Activated T-cell treated with anti-CD3 and anti-CD28 coated beads, Interleukin-2, amount 50 U/mL, for 48 hours (primary cell): ENCODE data around the gene SRGAP2B.
"Not testable (repeated sequence)": the region's sequence is repeated elsewhere in the genome, so short reads cannot be mapped to it uniquely, and the experiment has no call there.

ENCODE experiments used
- DNase-seq, 2 experiments: peaks; one replicate each; pipeline ENCODE4 v3.0.0-alpha.2; 2020

Gene SRGAP2B

DNA sequence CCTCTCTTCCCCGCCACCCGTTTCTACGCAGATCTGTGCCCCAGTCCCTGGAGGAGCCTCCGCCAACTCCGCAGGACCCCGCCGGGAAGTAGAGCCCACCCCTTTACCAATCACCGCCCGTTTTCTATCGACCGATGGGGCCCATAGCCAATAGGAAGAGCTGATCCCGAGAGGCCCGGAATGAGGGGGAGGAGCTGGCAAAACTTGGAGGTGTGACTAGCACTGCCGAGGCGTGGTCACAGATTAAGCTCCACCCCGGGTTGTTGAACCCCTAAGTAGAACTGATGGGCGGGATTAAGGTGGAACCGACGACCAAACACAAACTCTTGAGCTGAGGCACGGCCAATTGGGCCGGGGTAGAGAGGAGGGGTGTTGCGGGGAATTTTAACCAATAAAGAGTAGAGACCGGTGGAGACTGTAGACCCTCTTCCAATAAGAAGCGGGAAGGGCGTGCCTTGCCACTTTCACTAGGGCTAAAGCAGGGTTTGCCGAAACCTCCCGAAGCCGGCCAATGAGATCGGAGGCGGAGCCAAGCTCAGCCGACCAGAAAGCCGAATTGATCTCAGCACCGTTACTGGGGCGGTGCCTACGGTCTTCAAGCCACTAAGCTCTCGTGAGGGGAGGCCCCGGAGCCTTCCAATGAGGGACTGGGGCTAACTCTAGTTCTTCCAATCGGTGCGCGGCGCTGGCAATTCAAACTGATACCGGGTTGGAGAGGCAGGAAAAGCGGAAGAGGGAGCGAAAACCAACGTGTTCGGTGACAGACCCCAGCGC lies at the start of gene SRGAP2B, which contains the start of gene FAM72D:
SRGAP2B (minus strand) TSS at position 45 of the 774 bp plus-strand sequence. CDS start 2,427 bp downstream, outside the sequence.
FAM72D (plus strand) TSS at position 691 of the 774 bp plus-strand sequence. CDS start 874 bp downstream, outside the sequence.
- not testable (repeated sequence) for DNase-seq

DNA sequence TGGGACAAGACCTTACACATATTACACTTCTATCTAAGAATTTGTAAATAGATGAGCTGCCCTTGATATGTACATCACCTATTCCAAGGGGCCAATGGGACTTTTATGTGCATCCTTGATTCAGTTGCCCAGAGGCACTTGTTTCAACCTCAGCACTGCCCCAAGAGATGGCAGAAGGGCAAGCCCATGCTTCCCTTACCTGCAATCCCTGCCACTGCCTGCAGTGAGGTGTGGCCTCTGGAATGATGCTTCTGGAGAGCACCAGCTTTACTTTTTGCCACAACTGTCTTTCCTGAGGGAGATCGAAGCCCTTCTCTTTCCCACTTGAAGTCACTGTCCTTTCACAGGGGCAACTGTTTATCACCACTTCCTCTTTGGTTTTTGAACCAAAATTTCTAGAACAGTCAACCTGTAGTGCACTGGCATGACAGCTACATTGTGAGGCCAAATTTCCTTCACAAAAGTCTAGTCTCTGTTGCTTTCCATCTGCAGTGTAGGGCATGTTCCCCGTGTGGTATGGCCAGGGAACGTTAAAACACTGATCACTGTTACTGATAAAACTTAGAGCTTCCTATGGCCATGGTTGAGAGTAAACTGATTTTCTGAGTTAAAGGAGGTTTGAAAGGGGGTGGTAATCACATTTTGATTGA lies 49.3 kb upstream of the SRGAP2B start:
- DNase-seq, result not testable (repeated sequence)

DNA sequence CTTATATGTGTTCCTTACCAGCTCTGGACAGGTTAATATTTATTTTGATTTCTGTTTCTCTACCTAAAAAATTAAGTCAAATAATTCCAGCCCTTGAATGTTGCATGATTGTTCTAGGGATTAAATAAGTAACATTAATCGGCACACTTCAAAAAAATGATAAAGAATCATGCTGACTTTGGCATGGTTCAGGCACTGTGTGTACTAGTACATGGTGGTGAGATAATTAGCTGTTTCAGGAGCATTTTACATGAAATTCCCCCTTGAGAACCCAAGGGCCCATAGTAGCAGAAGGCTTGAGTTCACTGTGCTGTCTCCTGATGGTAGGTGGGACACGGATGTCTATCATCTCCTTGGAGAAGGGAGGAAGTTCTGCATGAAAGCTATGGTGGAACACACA lies 45.4 kb upstream of the SRGAP2B start:
- DNase-seq, result not testable (repeated sequence)

DNA sequence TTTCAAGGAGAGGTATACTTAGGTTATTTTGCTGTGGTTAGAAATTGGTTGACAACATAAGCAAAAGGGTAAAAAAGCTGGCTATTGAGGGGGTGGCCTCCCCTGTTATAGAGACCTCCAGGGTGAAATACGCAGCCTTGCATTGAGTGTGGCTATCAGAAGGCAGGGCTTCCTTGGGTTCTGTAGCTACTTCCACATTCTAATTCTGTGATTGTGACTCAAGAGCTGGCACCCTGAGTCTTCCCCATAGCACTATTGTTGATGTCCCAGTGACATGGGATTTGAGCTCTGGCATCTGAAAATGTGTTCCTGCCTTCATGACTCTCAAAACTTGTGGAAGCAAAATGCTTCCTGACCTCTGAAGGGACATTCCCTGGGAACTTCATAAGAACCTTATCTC lies 39.3 kb upstream of the SRGAP2B start:
- not testable (repeated sequence) for DNase-seq

DNA sequence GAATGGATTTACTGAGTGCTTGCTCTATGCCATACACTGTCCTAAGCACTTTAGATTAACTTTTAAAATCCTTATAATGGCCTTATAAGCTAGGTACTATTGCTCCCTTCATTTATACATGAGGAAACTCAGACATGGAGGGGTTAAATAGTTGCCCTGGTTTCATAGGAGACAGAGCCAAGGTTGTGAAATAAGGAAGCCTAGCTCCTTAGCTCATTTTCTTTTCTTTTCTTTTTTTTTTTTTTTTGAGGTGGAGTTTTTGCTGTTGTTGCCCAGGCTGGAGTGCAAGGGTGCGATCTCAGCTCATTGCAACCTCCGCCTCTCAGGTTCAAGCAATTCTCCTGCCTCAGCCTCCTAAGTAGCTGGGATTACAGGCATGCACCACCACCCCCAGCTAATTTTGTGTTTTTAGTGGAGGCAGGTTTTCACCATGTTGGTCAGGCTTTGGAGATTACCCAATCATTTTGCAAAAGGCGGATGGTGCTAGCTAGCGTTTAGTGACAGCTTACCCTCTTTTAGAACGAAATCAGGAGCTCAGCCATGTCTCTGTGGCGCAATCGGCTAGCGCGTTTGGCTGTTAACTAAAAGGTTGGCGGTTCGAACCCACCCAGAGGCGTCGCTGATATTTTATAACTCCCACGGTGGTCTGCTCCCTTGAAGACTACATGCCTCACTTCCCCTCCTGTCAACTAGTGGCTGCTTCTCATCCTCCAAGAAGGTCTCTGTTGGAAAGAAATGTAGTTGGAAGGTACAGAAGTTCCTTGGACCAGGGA lies 33.8 kb upstream of the SRGAP2B start:
- DNase-seq, result peak in 1 of 2 experiments; percentile 17

DNA sequence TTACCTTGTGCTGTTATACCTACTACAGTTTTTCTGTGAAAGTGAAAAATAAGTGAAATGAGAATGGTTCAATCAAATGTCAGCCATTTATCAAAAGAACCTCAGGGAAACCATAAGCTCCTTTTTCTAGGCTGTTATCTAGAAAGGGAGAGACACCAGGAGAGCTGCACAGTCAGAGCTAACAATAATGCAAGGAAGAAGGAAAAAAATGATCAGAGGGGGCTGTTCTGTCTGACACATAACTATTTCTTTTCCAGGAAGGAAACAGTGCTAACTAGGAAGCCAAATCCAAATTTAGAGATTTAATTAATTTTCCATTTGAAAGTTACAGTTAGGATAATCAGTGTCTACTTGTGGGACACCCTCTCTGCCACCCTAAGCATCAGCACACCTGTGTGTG lies 32.0 kb upstream of the SRGAP2B start:
- DNase-seq, result not testable (repeated sequence)

DNA sequence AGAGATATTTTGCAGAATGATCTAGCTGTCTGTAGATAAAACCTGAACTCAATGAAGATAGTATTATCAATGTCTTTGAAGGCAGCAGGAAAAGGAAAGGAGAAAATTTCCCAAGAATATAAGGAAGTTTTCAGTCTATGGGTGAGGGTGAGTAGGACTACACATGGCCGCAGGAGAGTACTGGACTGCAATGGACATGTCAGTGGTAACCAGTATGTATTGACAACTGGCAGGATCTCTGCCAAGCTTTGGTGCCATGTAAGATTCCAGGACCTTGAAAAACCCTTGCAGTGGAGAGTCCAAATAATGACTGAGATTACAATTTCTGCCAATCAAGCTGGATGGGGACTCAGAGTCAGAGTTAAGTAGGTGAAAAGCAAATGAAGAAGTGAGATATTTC lies 30.0 kb upstream of the SRGAP2B start:
- DNase-seq, result not testable (repeated sequence)

DNA sequence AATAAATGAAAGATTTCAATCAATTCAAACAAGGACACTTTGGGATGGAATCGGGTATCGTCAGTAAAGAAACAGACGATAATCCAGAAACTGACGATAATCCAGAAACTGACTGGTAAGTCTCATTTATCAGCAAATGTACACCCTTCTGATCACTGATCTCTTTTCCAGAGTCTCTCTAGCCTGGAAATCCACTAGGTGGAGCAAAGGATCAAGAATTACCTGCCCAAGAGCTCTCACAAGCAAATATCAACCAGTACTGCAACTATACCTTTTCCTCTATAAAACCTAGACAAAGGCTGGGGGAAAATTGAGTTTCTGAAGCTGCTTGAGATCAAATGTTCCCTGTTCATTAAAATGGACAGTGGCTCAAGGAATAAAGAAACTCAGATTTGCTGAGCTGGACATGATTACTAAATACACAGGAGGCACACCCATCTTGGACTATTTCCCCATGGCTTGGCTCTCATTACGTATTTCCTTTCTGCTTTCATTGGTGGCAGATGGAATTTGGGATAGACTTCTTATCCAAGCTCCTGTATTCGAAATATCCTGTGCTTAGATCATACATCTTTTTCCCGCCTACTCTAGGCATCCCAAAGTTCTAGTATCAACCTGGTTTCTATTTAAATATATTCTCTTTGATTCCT lies 29.0 kb upstream of the SRGAP2B start:
- DNase-seq, result not testable (repeated sequence)

DNA sequence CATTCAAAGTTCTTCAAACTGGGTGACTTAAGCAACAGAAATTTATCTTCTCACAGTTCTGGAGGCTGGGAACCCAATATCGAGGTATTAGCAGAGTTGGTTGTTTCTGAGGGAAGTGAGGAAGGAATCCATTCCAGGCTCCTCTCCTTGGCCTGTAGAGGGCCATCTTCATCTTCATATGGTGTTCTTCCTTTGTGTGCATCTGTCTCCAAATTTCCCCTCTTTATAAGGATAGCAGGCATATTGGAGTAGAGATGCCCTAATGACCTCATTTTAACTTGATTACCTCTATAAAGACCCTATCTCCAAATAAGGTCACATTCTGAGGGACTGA lies 27.9 kb upstream of the SRGAP2B start:
- not testable (repeated sequence) for DNase-seq

DNA sequence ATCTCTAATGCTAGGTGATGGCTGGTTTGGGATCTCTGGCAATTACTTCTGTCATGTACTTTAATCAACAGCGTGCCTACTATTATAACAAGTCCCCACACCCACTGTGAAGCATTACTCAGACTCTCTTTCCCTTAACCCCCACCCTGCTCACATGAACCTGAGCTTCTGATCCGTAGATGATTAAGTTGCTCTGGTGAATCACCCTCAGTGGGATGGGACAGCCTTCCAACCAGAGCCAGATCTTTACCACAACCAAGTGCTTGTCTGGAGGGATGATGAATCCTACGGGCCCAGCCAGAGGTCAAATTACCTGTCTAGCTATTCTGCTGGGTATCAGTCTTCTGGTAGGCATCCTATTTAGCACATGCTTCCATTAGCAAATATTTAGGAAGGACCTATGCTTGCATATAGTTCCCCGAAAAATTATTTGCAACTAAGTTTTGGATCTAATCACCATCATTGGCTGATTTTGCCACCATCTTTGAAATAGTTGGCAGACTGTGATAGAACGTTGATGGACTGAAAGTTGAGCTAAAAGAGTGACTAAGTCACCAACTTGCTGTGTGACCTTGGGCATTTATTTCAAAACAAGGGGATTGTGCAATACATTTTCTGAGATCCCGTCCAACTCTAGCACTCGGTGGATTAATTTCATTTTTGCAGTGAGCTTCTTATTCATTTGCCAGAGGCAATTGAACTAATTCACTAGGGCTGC lies 27.4 kb upstream of the SRGAP2B start:
- not testable (repeated sequence) for DNase-seq

DNA sequence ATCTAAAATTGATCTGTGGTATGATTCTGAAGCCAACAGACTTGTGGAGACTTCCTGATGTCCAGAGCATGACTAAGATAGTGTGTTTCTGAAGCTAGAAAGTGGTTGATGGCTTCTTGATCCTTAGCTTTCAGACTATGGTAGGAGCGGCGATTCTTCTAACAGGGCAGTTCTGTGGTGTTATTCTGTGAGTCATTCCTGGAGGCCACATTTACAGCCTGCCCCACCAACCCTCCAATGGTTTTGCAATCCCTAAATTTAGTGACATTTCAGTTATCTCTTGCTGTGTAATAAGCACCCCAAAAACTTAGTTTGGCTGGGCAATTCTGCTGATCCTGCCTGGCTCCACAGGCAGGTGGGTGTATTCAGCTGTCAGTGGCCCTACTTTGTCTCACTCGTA lies 24.7 kb upstream of the SRGAP2B start:
- not testable (repeated sequence) for DNase-seq

DNA sequence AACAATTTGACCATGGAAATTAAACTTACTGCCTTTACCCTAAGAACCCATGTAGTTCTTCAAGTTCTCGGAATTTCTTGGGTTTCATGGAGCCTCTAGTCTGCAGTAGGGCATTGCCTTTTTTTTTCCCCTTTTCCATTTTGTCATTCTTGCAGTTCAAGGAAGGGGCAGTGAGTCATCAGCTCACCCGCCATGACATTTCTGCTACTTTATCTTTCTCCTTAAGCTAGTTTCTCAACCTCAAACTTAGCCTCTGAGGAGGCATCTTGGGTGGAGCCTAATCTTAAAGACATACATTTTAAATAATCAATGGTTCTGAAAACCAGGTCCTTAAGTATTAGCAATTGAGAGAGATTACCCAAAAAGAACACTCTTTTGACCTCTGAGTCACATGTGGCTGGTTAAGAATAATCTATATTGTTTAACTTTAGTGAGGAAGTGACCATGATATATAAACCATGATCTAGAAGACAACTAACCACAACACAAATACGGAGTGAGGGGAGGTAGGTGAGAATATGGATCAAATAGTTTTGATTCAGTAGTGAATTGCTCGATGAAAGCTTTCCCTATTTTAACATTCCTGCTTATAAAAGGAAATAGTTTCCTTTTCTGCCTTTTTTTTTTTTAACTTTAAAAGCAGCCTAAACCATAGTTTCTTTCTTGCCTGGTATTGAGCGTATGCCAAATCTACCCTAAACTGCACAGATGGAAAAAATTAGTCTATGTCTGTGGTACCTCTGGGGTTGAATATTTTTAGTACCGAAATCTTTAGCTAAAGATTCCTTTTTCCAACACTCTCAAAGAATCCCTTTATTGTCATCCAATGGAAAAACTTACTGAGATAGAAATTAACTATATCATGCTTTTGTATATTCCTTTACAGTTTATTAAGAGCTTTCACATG lies 20.7 kb upstream of the SRGAP2B start:
- not testable (repeated sequence) for DNase-seq

DNA sequence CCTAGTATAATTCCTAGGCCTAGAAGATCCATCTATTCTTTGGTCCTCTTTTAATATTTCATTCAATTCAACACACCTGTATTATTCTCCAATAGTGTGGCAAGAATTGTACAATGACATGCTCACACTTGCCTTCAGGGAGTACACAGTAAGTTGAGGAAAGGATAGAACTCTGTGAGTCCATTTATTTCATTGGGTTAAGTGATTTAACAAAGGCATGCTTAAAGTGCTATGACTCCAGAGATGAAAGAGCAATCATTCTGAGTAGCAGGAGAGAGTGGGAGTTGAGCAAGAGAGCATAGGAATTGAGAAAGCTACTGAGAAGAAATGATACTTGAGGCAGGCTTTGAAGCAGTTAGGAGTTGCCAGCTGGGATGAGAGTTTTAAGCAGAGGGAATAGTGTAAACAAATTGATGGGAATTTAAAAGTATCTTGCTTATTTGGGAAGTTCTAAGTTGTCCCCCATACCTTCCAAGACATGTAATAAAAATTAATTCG lies 19.5 kb upstream of the SRGAP2B start:
- DNase-seq, result not testable (repeated sequence)

DNA sequence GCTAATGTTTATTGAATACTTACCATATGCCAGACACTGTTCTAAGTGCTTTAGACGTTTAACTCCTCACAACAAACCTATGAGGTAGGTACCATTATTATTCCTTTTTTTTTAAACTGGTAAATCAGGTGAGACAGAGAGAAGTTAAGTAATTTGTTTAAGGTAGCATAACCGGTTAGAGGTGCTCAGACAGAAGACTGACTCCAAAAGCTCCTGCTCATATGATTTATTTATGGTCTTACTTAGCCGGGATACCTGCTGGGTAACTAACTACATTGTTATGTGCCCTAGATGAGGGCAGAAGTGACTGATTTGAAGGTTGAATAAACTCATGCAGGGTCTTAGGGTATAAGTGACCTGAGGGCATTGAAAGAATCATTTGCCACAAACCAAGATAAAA lies 17.6 kb upstream of the SRGAP2B start:
- DNase-seq, result not testable (repeated sequence)

DNA sequence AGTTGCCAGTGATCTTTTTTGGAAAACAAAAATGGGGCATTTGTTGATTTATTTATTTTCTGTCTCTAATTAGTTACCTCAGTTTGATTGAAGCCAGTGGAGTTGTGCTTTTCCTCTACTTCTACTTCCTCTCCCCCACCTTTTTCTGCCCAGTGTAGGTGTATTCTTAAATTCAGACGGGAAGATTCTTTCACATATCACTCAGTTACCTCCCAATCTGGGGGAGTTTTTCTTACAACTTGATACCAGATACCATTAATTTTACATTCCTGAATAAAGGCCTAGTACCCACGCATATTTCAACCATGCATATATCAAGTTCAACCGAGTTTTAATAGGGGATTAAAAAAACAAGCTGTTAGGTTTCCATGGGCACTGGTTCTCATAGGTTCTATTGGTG lies 16.5 kb upstream of the SRGAP2B start:
- not testable (repeated sequence) for DNase-seq

DNA sequence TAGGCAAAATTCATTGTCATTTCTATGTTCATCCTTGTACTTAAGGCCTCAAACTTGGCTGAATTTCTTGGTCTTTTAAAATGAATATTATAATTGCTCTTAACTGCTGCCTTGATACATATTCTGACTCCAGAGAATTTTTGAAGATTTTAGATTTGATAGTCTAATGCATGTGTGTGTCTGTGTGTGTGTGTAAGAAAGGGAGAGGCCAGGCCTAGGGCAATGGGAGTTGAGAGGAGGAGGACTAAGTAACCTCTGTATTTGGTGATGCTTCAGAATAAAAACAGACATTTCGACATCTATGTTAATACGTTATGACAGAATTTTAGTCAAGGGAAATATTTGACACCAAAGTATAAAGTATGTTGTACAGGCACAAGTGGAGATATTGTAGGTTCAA lies 8.2 kb upstream of the SRGAP2B start:
- not testable (repeated sequence) for DNase-seq

DNA sequence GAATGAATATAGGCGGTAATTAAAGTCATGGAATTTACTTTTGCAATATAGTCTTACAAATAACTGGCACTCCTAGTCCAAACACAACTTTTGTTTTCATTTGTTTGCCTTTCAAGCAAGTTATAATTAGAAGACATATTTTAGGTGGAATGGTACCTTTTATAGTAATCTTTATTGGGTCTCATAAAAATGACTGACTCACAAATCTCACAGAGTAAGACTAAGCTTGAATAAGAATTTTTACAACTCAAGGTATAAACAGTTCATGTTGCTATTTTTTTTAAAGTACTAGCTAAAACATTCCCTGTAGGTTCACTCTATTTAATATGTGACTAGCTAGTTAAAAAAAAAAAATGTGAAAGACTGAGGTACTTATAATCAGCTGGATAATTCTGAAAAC lies 6.6 kb upstream of the SRGAP2B start:
- DNase-seq, result not testable (repeated sequence)

DNA sequence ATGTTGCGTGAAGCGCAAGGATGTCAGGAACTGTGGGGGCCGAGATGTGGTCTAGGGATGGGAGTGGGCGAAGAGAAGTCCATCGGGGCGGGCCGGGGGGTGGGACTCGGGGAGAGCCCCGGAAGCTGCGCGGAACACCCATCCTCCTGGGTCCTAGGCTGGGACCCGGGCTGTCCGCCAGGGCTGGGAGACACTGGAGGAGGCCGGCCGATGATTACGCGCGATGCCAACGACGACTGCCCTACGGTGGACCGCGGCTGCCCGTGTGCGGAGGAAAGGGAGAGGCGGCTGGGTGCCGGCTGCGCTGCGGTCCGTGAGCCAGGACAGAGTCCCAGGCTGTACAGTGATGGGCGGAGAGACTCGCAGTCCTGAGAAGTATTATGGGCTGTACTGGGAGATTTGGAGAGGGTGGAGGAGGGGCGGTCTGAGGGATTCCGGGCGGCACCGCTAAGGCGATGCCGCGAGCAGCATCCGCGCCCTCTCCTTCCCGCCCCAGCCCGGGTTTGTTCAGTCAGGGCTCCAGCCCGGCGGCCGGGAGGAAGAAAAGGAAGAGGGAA lies 395 bp downstream of the SRGAP2B start:
- peak; percentile 20 to 28 for DNase-seq

DNA sequence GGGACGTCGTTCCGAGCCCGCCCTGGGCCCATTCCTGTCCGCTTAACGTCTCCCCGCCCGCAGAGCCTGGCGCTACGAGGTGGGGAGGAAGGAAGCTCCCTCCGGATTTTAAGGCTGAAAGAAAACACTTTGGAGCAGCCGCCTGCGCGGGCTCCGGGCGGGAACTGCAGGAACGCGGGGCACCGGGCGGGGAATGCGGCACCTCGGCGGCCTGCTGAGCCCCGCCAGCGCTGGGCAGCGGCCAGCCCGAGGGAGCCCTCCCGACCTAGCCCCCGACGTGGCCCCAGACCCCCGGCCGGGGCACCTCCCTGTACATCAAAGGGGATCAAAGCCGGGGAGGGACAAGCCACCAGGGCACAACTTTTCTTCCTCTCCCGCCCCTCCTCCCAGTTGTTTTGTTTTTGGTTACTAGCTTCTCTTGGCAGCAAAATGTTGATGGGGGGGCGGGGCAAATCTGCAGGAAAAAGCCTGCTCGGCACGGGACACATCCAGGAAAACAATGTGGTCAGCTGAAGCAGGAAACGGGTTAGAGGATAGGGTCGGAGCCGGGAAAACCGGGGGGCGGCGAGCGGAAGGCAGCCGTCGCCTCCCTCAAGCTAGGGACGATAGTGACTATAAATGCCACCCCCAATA lies 1.5 kb downstream of the SRGAP2B start:
- DNase-seq, result peak; percentile 23 to 25
